Measurements from ENCODE around the gene RCN2. TPM values are rescaled to one million over a fixed set of nuclear protein-coding genes. Genes with fewer than 3 reads are reported as not detected.
"Not testable (repeated sequence)": the region's sequence is repeated elsewhere in the genome, so short reads cannot be mapped to it uniquely, and the experiment has no call there.

Gene RCN2
- polyA plus RNA-seq, 5 donors, result 172 to 236 (median 213) TPM

DNA sequence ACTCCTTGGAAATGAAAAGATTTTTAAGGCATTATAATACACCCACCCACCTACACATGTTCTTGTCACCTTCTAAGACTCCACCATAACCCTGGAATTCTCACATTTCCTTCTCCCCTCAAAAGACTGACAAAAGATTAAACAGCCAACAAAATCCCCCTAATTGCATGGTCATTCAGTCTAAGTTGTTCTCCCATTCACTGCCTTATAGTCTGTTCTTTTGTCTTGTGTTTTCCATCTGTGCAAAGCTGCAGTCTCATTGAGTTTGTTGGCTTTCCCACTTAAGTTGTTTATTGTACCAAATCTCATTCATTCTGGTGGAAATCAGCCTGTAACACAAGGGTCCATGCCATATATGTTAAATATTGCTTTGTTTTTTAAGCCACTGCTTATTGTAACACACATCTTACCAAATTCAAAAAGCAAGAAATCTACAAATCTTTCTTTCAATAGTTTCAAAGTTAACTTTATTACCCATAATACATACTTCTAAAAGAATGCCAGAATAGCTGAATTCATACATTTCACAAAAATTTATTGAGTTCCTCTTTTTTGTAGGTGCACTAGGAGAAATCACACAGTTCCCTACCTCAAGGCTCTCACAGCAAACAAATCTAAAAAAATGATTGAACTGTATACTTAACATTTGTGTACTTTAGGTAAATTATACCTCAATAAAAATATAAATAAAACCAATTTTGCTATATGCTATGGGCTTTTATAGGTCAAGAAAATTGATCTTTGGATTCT, 2.4 kb upstream of the RCN2 start:
- no peak for DNase-seq

DNA sequence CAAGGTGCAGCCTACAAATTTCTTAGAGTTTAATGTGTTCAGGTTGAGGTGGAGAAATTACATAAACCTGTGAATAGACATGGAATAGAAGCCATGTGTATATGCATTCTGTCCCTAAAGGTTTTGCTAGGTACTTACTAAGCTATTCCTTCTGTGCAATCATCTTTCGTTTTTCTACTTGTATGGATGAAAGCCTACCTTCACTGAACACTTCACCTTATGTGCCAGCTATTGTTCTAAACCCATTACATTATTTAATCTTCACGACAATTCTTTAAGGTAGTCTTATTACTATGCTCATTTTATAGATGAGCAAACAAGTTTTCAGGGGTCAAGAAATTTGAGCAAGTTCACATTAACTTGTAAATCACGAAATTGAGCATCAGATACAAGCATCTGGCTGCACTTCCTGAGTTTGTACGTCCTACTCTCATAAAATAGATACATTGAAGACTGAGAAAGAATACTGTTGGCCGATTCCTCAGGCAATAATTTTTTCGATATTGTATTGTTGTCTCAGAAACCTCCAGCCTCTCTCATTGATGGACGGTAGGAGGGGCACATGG, 635 bp upstream of the RCN2 start:
- no peak for DNase-seq

DNA sequence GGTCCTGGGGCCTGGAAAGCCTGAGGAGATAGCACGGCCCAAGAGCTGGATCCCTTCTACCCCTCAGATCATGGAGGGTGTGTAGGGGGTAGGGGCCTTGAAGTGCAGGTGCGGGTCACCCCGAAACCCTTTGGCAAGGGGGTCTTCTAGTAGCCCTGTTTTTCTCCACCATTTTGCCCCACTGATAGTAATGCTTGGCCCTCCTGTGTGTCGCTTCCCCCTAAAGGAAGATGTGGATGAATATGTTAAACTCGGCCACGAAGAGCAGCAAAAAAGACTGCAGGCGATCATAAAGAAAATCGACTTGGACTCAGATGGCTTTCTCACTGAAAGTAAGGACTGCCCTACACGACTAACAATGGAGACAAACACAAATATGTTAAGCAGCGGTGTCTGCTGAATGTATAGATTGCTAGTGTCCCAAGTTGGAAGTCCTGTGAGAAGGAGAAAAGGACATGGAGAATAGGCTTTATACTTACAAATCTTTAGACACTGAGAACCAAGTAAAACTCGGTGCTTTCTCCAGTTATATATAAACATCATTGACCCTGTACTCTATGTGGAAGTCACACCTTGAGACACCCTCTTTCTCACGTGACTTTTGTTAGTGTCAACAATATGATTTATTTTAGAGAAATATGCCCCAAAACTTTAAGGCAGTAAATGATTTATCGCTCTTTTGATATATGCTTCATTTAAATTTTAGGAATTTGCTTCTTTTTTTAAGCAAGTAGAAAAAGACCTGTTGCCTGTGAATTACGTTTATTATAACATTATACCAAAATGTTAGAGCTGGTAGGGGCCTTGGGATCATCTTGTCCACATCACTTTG, 802 bp downstream of the RCN2 start:
- peak; percentile 27 to 28 for DNase-seq

DNA sequence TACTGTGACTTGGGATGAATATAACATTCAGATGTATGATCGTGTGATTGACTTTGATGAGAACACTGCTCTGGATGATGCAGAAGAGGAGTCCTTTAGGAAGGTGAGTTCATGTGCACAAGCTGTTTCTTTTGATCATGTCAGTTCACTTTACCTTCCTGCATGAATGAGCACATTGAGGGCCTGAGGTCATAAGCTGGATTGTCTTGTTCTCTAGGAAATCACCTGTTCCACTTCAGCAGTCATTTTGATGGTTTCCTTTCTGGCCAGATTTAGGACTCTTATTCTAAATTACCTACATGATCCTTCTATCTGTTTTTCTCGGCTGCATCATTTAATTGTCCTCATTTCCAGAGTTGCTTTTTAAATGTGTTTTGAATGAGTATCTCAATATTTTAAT, 4.1 kb downstream of the RCN2 start:
- DNase-seq, result no peak

DNA sequence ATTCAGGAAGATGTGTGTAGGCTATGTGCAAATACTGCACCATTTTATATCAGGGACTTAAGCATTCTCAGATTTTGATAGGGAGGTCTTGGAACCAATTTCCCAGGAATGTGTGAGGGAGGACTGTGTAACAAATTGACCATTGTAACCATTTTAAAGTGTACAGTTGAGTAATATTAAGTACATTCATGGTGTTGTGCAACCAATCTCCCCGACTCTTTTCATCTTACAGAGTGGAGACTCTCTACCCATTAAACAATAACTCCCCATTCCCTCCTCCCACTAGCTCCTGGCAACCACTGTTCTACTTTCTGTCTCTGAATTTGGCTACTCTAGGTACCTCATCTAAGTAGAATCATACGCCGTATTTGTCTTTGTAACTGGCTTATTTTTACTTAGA, 5.1 kb downstream of the RCN2 start:
- DNase-seq, result no peak

DNA sequence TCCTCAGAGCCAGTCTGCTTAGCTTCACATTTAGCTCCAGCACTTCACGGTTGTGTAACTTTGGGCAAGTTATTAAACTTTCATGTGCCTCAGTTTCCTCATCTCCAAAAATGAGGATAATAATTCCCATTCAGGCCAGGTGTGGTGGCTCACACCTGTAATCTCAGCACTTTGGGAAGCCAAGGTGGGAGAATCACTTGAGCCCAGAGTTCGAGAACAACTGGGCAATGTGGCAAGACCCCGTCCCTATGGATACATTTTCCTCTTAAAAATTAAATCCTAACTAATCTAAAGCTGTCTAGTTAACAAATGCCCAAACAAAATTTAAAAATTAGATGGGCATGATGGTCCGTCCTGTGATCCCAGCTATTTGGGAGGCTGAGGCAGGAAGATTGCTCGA, 7.2 kb downstream of the RCN2 start:
- no peak for DNase-seq

DNA sequence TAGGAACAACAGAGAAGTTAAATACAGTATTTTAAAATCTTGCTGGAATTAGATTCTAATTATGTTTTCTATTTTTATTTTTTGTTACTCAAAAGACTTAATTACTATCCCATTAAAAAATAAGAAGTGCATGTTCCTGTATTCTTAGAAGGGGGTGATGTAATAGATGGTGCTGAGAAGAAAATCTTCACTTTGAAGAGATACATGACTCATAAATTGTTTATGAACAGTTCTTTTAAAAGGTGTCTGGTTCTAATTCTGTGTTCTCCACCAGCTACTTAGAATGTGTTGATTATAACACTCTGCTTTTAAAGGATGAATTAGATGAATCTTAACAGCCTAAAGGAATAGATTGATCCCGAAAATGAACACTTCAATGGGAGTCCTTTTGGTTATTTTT, 8.2 kb downstream of the RCN2 start:
- DNase-seq, result no peak

DNA sequence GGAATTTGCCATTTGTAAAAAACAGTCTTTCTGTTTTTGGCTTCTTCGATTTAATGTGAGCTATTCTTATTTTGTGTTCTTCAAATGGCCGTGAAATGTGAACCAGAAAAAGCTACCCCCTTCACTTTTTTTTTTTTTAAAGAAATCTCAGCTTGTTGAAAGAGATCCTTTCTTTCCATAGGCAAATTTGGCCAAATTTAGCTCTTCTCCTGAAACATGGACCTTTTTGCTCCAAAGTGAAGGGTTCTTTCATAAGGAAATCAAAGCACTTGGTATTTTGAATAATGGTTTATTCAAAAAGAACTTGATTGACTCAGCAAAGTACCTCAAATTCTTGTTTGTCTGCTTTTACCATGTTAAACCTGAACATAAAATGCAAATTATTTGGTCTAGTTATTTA, 10.1 kb downstream of the RCN2 start:
- DNase-seq, result no peak

DNA sequence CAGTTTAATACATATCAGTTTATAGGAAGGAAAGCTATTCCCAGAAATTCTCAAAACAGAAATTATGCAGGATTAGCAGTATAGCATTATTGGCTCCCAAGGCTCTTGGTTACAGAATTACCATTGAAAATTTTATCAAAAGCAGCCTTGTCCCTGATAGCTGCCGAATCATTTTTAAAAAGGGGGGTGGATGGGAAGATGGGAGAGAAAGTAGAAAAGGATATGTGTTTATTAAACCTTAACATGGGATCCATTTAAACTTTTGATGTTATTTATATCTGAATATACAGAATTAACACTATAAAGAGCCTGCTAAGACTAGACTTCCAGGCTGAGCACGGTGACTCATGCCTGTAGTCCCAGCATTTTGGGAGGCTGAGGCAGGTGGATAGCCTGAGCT, 10.8 kb downstream of the RCN2 start:
- no peak for DNase-seq

DNA sequence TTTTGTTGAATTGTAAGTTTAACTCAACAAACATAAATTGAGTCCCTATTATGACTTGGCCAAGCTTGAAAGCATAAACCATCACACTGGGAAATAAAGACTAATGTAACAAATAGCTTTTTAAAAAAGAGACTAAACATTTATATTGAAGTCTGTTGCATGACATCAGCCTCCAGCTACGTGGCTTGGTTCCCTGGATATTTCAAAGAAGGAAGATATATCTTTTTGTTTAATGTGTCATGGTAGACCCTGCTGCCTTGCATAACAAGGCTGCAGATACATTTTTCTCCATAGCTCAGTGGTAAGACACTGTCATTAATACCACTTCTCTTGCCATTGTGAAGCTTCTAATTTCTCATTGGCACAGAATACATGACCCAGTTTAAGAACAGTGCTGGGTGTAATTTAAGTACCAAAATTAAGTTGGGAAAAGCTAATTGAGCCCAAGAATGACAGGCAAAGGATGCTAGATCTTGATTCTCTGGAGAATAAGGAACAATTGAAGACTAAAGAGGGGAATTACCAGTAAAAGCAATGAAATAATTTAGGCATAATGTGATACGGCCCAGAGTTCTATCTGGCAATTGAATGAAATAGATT, 14.0 kb downstream of the RCN2 start:
- no peak for DNase-seq

DNA sequence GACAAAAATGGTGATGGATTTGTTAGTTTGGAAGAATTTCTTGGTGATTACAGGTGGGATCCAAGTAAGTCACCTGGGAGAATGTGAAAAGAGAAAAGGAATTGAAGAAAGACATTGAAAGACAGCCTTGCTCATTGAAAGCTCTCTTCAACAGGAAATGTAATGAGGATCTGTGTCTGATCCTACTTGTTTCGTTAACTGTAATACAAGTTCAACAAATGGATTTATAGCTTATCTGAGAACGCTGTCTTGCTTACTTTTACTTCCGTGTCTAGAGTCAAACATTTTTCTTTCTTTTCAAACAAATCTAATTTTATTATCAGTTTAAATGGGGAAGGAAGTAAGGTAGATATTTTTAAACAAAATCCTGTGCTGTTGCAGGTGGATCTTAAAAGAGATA, 15.9 kb downstream of the RCN2 start:
- DNase-seq, result no peak

DNA sequence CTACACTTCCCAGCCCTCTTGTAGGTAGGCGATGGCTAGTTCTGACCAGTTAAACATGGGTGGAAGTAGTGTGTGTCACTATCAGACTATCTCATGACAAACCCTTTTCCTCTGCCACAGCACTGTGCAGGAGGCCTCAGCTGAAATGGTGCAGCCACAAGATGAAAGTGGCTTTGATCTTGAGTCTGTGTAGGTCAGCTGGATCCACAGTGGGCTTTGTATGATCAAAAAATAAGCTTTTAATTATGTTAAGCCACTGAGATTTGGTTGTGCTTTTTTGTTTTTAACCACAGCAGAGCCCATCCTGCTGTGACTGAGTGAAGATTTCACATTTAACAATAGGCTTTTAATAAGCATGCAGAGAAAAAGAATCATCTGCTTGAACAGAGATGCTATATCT, 19.7 kb downstream of the RCN2 start:
- DNase-seq, result no peak

DNA sequence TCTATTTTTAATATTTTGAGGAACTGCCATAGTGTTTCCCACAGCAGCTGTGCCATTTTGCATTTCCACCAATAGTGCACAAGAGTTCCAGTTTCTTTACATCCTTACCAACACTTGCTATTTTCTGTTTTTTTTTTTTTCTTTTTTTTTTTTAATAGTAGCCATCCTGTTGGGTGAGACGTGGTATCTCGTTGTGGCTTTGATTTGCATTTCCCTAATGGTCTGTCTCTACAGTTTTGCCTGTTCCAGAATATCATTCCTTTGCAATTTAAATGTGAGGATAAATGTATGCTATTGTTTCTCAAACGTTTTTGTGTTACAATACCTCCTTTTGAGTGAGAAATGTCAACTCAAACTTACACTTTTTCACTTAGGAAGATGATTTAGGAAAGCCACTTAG, 22.4 kb downstream of the RCN2 start:
- DNase-seq, result no peak

DNA sequence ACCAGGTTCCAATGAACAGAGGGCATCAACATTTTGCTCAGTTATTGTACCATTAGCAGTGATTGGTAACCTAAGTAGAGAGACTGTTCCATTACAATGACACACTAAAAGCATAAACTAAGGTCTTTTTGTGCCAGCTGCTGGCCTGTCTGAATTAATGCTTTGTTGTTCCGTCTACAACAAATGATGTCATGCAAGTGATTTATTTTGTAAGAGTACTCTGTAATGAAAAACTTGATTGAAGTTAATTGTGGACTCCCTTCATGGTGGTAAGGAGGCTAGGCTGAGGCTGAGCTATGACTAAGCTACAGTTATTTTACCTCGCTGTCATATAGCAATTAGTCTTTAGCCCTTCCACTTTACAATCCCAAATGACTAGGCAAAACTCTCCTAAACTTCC, 23.2 kb downstream of the RCN2 start:
- no peak for DNase-seq

DNA sequence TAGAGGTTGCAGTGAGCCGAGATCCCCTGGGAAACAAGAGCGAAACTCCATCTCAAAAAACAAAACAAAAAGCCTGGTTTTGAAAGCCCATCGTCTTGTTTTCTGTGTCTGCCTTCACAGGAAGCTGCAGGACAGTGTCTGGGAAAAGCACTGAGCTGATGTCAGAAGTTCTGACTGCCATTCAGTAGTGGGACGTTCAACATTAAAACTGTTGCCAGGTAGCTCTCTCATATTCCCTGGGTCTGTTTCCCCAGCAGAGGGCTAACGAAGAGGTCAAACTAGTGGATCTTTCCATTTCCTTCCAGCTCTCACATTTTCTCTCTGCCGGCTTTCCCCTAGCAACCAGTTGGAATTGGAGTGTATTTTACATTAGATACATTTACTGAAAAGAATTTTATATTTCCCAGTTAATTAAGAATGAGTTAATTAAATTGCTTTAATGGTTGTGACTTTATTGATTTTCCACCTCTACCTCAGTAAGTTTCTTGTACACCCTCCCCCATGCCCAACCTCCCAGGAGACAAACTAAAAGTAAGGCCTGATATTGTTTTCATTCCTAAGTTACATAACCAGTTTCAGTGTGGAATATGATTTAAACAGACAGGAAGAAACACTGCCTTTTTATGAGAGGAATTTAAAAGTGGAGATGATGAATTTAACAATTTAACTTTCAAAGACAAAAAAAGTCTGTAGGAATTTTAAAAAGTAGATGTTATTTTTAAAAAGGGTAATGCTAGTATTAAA, 29.9 kb downstream of the RCN2 start:
- DNase-seq, result no peak

DNA sequence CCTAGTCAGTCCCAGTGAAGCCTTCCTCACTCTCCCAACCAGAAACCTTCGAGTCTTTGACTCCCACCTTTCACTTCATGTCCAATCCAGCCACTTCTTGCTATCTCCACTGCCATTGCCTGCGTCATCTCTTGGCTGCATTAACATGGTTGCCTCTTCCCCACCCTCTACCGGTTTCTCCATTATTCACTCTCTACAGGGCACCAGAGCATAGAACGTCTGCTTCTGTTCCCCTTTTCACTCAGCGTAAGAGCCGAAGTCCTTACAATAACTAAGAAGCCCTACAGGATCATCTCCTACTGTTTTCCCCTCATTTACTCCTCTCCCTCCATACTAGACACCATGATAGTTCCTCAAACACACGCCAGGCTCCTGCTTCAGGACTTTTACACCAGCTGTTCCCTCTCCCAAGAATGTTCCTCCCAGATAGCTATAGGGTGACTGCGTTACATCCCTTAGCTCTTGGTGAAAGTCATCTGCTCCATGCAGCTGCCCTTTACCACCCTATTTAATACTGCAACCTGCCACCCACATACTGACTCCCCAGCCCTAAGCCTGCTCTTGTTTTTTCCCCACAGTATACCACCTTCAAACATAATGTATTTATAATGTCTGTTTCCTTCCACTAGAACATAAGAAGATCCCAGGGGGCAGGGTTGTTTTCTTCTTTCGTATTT, 30.9 kb downstream of the RCN2 start:
- DNase-seq, result no peak

DNA sequence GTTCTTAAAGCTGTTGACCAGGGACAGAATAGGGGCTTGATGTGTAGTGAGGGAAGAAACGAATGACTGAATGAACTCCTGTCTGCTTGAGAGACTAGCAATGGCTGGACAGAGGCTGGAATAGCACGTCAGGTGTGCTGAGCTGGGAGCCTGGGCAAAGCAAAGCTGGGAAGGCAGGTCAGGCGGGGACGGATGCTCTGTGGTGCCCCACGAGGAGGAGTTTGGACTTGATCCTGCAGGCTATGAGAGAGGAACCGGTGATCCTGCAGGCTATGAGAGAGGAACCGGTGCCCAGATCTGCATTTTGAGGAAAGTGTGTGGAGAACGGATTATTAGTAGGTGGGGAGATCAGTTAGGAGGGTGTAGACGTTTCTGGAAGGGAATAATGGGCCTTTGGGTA, 32.0 kb downstream of the RCN2 start:
- no peak for DNase-seq

DNA sequence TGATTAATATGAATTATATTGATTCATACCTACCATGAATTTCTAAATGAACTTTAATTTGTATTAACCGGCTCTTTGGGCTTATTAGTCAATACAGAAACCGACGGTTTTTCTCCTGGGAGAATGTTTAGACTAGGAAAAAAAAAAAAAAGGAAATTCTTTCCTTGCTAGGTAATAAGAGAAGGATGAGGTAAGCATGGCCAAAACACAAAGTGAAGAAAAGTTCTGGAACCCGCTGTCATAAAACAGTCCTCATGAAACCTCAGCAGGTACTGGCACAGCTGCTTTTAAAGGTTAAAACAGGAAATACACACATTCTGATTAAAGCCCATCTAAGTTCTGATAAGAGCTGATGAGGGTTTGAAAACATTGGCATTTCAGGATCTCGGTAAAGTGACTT, 32.6 kb downstream of the RCN2 start:
- no peak for DNase-seq

DNA sequence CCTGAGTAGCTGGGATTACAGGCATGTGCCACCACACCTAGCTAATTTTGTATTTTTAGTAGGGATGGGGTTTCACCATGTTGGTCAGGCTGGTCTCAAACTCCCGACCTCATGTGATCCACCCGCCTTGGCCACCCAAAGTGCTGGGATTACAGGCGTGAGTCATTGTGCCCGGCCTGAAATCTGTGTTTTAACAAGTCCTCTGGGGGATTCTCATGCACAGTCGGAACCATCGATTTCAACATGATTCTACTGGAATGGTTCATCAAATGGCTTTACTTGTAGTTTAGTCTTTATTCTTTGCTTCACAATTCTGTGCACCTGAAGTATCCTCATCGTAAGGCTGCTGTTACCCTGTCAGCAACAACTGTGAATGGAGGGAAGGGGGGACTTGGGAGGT, 34.5 kb downstream of the RCN2 start:
- not testable (repeated sequence) for DNase-seq

DNA sequence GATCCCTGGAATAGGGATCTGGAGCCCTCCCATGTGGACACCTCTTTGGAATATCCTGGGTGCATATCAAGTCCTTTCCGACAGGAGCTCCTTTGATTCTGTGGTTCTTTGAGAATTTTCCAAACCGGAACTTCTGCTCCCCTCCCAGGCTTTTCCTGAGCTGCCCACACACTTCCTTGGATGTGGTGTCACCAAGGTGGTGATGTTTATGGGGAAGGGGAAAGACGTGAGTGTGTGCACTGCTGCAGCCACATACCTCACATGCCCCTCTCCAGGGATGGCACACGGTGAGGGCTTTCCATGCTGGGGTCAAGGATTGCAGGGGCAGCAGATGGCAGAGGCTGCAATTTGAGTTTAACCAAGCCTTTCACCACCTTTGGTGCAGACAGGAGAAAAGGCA, 35.5 kb downstream of the RCN2 start:
- DNase-seq, result no peak

DNA sequence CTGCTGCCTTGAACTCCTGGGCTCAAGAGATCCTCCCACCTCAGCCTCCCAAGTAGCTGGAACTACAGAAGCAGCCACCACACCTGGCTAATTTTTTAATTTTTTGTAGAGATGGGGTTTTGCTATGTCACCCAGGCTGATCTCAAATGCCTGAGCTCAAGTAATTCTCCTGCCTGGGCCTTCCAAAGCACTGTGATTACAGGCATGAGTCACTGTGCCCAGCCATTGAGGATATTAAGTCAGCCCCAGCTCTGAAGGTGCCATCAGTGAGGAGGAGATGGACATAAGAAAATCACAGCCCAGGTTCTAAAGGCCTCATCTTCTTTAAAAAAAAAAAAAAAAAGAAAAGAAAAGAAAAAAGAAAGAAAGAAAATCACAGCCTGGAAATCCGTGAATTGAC, 36.8 kb downstream of the RCN2 start:
- no peak for DNase-seq
